DOHH2 (cell line): ENCODE results near the gene PROB1.

Experiments used
- H3F3A ChIP-seq: fragments of 200-600 bp; sonication (generic), shearing (Covaris generic); 2 replicates; pipeline ENCODE4 v1.6.0; 2016; ENCODE audit warnings: antibody characterized with exemption, mild to moderate bottlenecking; ENCODE audit not compliant: control insufficient read depth, insufficient read depth
- H3K27ac ChIP-seq: fragments of 200-600 bp; sonication (generic); 2 replicates; pipeline ENCODE4 v1.5.1; 2014; ENCODE audit warnings: low read depth, mild to moderate bottlenecking, low read length, moderate library complexity
- H3K27me3 ChIP-seq: fragments of 200-600 bp; sonication (generic); 2 replicates; pipeline ENCODE4 v1.6.1; 2014; ENCODE audit warnings: mild to moderate bottlenecking, low read length, mixed read lengths; ENCODE audit not compliant: control insufficient read depth
- H3K36me3 ChIP-seq: fragments of 200-600 bp; sonication (generic); 2 replicates; pipeline ENCODE4 v1.6.1; 2014; ENCODE audit warnings: mild to moderate bottlenecking, low read length, moderate library complexity, mixed read lengths; ENCODE audit not compliant: control insufficient read depth
- H3K4me1 ChIP-seq: fragments of 200-600 bp; sonication (generic); 2 replicates; pipeline ENCODE4 v1.6.1; 2014; ENCODE audit warnings: mild to moderate bottlenecking, low read length, mixed read lengths; ENCODE audit not compliant: control insufficient read depth
- H3K4me2 ChIP-seq: fragments of 200-600 bp; sonication (generic); 2 replicates; pipeline ENCODE4 v1.6.0; 2014; ENCODE audit warnings: mild to moderate bottlenecking, low read length, moderate library complexity
- H3K4me3 ChIP-seq: fragments of 200-600 bp; sonication (generic); 2 replicates; pipeline ENCODE4 v1.5.1; 2014; ENCODE audit warnings: mild to moderate bottlenecking, low read length, mixed read lengths
- H3K79me2 ChIP-seq: fragments of 200-600 bp; sonication (generic); 2 replicates; pipeline ENCODE4 v1.6.1; 2014; ENCODE audit warnings: mild to moderate bottlenecking, low read length, mixed read lengths; ENCODE audit not compliant: control insufficient read depth
- H3K9me2 ChIP-seq: fragments of 200-600 bp; sonication (generic); replicated peaks from 2 replicates; pipeline ENCODE4 v1.6.1; 2014; ENCODE audit warnings: mild to moderate bottlenecking, low read length, mixed read lengths; ENCODE audit not compliant: control insufficient read depth
- H3K9me3 ChIP-seq: fragments of 200-600 bp; sonication (generic); 2 replicates; pipeline ENCODE4 v1.6.1; 2014; ENCODE audit warnings: antibody characterized with exemption, low read length, mixed read lengths; ENCODE audit not compliant: control insufficient read depth, insufficient read depth
- H4K20me1 ChIP-seq: fragments of 200-600 bp; sonication (generic); 2 replicates; pipeline ENCODE4 v1.6.0; 2014; ENCODE audit warnings: low read depth, mild to moderate bottlenecking, antibody characterized with exemption, low read length, moderate library complexity; ENCODE audit not compliant: control insufficient read depth, insufficient read depth
- EZH2phosphoT487 ChIP-seq: fragments of 200-600 bp; sonication (generic); IDR thresholded peaks from 2 replicates; pipeline ENCODE4 v1.6.1; 2017; ENCODE audit warnings: borderline replicate concordance, mild to moderate bottlenecking, antibody characterized with exemption, low read length, moderate library complexity, mixed read lengths
- TF ChIP-seq, protein P1 (sequence below): fragments of 200-600 bp; sonication (generic); IDR thresholded peaks from one replicate; pipeline ENCODE4 v1.5.1; 2014; ENCODE audit warnings: antibody characterized with exemption, mild to moderate bottlenecking, low read depth, low read length; ENCODE audit not compliant: poor library complexity, severe bottlenecking

The PROB1 gene

DNA sequence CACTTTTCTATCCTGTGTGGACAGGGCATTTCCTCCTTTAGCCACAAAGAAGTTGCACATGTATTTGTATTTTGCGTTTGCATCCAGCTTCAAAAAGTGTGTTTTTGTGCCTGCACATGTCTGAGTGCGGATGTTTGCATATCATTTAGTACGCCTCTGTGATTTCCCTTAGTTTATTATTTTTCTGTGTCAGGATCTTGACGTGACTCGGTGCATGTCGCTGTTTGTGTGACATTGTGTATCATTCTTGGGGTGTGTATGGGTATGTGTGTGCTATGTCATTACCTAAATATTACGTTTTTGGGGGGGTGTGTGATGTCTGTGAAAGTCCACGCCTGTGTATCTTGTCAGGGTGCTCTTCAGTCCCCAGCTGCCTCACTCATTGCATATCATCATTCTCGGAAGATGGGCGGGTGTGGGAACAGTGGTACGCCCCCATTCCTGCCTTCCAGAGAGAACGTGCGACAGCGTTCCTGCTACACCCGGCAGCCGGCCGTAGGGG is 53.7 kb downstream of the PROB1 start:
- Histone ChIP-seq H3K4me2 (peak overlapping the region; percentile 89), H3K36me3 (peaks cover 36% of the 10 kb centered on the region), H3K27ac (peak overlapping the region; percentile 85), H3K4me3 (peak overlapping the region; percentile 92), H3K9me3 (no peaks in the 10 kb centered on the region), H3K27me3 (no peaks in the 10 kb centered on the region), H3K9me2 (no peaks in the 10 kb centered on the region), H3K4me1 (peaks cover 37% of the 10 kb centered on the region), H3F3A (peaks cover 19% of the 10 kb centered on the region), H4K20me1 (peaks cover 19% of the 10 kb centered on the region), H3K79me2 (peaks cover 46% of the 10 kb centered on the region)
- no peak for TF ChIP-seq EZH2phosphoT487
- TF ChIP-seq, protein P1, sequence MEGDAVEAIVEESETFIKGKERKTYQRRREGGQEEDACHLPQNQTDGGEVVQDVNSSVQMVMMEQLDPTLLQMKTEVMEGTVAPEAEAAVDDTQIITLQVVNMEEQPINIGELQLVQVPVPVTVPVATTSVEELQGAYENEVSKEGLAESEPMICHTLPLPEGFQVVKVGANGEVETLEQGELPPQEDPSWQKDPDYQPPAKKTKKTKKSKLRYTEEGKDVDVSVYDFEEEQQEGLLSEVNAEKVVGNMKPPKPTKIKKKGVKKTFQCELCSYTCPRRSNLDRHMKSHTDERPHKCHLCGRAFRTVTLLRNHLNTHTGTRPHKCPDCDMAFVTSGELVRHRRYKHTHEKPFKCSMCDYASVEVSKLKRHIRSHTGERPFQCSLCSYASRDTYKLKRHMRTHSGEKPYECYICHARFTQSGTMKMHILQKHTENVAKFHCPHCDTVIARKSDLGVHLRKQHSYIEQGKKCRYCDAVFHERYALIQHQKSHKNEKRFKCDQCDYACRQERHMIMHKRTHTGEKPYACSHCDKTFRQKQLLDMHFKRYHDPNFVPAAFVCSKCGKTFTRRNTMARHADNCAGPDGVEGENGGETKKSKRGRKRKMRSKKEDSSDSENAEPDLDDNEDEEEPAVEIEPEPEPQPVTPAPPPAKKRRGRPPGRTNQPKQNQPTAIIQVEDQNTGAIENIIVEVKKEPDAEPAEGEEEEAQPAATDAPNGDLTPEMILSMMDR = no peak
